Muscle of back (tissue), 11 donors: ENCODE results near the gene OPTC. TPM values are rescaled to one million over a fixed set of nuclear protein-coding genes. Genes with fewer than 3 reads are reported as not detected.
"Not testable (repeated sequence)": the region's sequence is repeated elsewhere in the genome, so short reads cannot be mapped to it uniquely, and the experiment has no call there.

Source experiments
- DNase-seq, 3 donors: peaks; one replicate each; pipeline versions ENCODE4 v3.0.0 to v3.0.0-alpha.2; 2013
- polyA plus RNA-seq, 10 donors: library from polyadenylated mRNA; unstranded; fragments of 120-200 nt; gene quantifications; one replicate each; pipeline ENCODE4 v1.2.1, GENCODE V29; 2013; ENCODE audit not compliant: insufficient read length in 10 of 10

The OPTC gene
- polyA plus RNA-seq, 10 donors, result not detected

- no peak for DNase-seq
Observed at GRCh38 chr1:203516906-203517305, 23.0 kb downstream of the OPTC start.

GRCh38 chr1:203517426-203518110 is 23.6 kb downstream of the OPTC start:
- DNase-seq, result no peak

DNA sequence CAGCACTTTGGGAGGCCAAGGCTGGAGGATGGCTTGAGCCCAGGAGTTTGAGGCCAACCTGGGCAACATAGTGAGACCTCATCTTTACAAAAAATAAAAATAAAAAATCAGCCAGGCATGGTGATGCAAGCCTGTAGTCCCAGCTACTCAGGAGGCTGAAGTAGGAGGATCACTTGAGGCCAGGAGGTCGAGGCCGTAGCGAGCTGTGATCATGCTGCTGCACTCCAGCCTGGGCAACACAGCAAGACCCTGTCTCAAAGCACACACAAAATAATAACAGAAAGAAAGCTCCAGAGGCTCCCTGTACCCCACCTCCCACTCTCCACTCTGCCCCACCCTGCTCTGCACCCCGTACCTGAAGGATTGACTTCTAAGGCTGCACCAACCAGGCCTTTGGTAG is 24.2 kb downstream of the OPTC start:
- DNase-seq, result not testable (repeated sequence)

GRCh38 chr1:203518541-203518940 is 24.6 kb downstream of the OPTC start:
- DNase-seq, result no peak

GRCh38 chr1:203519053-203519840 is 25.3 kb downstream of the OPTC start:
- no peak for DNase-seq

- DNase-seq, result no peak
Observed at GRCh38 chr1:203519896-203520295, 25.9 kb downstream of the OPTC start.

GRCh38 chr1:203520315-203520714 is 26.4 kb downstream of the OPTC start:
- peak in 1 of 3 donors; percentile 27 for DNase-seq

DNA sequence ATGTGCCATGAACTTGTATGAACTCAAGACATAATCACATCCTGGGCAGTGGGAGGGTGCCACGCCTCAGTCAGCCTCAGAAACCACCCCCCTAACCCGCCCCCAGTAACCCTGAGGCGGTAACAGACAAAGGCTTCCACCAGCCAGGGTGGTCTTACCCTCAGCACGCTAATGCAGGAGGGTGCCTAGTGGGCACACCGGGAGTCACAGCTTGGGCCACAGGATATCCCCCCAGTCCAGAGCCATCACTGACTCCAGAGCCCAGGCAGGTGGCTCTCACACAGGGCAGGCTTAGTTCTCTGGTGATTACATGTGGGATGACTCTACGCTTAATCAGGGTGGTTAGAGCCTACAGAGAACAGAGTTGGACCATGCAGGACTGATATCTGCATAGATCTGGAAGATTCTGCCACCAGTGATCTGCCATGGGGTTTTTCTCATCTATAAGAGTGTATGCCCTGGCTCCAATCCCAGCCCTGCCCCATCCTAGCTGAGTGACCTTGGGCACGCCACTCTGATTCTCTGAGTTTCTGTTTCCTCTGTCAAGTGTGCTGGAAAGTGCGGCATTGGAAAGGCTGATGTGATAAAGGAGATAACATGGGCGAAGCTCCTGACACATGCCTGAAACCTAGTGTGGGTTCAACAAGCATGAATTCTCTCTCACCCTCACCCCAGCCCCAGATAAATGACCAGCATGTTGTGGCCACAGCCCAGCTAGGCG is 27.3 kb downstream of the OPTC start:
- no peak for DNase-seq

GRCh38 chr1:203521812-203522211 is 27.9 kb downstream of the OPTC start:
- DNase-seq, result no peak

- DNase-seq, result no peak
Observed at GRCh38 chr1:203522237-203522636, 28.3 kb downstream of the OPTC start.

- DNase-seq, result no peak
Observed at GRCh38 chr1:203523667-203524066, 29.7 kb downstream of the OPTC start.

DNA sequence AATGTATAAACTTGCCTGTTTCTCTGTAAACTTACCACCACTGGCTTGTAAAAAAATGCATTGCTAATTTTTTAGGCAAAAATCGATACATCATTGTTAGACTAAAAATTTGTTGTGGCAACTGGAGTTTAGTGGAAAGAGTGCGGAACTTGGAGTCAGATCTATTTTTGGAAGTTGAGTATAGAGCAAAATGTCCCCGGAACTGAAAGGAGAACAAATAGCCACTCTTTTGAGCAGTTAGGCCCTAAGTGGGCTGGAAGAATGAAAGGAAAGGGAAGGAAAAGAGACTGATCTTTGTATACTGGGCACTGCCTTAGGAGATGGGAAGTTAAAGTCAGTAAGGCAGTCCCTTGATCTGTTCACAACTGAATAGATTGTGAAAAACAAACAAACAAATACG is 30.2 kb downstream of the OPTC start:
- DNase-seq, result no peak

- DNase-seq, result no peak
Observed at GRCh38 chr1:203524824-203525223, 30.9 kb downstream of the OPTC start.

DNA sequence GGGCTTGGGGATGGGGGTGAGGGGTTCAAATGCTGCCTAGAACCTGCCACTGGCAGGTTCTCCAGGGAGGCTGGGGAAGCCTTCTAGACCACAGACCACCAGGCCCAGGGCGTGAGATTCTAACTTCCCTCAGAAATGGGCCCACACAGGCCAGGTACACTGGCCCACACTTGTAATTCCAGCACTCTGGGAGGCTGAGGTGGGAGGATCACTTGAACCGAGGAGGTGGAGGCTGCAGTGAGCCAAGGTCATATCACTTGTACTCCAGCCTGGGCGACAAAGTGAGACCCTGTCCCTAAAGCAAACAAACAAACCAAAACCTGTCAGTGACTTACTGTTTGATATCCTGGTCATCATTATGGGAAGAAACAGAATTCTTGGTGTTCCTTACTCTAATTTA is 31.7 kb downstream of the OPTC start:
- no peak for DNase-seq

- no peak for DNase-seq
Observed at GRCh38 chr1:203526130-203526529, 32.2 kb downstream of the OPTC start.

DNA sequence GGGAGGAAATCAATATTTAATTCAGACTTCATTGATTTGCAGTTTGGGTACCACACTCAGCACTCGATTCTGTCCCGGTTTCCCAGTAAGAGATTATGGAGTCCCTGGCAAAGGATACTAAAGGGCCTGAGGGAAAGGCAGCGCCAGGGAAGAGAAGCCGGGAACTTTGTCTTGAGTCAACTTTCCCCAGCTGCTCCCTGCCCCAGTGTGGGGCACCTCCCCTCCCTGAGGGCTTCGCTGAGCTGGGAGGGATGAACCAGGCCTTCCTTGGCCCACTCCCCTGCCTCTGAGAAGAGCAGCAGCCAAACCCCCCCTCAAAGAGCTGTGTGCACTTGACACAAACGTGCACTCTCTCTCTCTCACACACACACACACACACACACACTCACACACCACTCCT is 32.6 kb downstream of the OPTC start:
- DNase-seq, result no peak

DNA sequence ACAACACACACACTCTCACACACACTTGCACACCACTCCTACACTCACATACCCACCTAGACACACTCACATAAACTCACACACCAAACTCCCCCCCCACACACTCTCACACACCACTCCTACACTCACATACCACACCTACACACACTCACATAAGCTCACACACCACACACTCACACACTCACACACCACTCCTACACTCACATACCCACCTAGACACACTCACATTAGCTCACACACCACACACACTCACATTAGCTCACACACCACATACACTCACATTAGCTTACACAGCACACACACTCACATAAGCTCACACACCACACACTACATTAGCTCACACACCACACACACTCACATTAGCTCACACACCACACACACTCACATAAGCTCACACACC is 33.1 kb downstream of the OPTC start:
- DNase-seq, result no peak

DNA sequence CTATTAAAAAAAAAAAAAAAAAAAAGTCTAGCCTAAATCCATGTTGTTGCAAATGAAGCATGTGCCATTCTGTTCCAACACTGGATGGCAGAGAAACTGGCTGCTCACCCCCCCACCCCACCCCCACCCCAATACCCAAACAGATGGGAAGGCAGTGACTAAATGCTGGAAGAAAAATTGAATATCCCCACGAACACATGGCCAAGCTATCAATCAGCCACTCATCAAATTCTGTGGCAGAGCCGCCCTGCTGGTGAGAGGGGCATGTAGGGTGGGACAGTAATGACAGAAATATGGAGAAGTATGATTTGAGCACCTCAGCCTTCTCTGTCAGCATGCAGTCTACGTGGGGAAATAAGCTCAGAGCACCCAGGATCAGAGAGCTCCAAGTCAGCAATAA is 34.1 kb downstream of the OPTC start:
- no peak for DNase-seq

DNA sequence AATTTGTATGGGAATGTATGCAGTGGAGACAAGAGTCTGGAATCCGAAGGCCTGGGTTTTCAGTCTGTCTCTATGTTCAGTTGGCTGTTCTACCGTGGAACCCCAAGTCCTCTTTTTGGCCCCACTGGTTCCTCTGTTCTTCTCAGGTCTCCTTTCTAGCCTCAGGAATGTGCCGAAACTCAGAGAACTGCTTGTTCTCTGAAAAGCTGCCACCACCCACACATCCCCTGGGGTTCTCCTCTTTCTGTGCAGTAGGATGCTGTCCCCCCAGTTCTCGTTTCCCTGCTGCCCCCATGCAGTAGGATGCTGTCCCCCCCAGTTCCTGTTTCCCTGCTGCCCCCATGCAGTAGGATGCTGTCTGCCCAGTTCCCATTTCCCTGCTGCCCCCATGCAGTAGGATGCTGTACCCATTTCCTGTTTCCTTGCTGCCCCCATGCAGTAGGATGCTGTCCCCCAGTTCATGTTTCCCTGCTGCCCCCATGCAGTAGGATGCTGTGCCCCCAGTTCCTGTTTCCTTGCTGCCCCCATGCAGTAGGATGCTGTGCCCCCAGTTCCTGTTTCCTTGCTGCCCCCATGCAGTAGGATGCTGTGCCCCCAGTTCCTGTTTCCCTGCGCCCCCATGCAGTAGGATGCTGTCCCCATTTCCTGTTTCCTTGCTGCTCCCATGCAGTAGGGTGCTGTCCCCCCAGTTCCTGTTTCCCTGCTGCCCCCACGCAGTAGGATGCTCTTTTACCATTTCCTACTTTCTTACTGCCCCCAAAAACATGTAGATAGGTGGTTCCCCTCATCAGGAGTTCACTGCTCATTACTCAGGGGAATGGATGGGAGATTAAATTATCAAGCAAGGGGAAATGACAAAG is 35.3 kb downstream of the OPTC start:
- DNase-seq, result no peak

DNA sequence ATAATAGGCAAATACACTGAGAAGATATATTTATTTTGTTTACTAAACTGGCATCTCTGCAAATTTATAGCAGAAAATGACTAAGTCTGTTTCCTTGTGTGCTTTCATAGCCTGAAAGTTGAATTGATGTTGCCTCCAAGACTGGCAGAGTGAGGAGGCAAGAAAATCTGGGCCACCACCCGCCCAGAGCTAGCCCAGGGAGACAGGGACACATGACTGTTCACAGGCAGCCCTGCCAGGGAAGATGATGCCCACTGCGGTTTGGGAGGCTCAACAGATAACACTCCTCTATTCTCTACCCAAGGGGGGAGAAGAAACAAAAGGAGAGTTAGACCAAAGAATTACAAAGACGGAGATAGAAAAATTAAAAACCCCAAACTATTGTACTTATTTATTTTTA is 37.1 kb downstream of the OPTC start:
- no peak for DNase-seq

DNA sequence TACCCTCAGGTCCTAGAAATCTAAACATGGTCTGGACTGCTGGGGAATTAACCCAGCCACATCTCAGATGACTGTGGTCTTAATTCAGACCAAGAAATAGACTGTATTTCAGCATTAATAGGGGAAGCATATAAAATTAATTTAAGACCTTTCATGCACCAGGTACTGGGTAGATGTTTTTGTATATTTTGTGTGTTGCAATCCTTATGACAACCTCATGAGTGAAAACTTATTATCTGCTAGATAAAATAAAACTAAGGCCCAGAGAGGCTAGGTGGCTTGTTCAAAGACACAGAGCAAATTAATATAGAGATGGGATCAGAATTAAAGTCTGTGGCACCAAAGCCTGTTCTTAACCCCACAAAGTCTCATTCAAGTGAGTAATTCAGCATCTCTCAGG is 40.1 kb downstream of the OPTC start:
- no peak for DNase-seq

GRCh38 chr1:203534526-203534925 is 40.6 kb downstream of the OPTC start:
- DNase-seq, result peak in 1 of 3 donors; percentile 94
